HS-5 (cell line): ENCODE measurements around the gene MMD.

ENCODE experiments used
- DNase-seq: peaks from one replicate; pipeline ENCODE4 v3.0.0-alpha.2; 2012; ENCODE audit warnings: low read depth

MMD gene

GRCh38 chr17:55347341-55347740, 74.3 kb downstream of the MMD start:
- DNase-seq = no peak

GRCh38 chr17:55346658-55347057, 75.0 kb downstream of the MMD start:
- DNase-seq = no peak

- DNase-seq = no peak
Observed at GRCh38 chr17:55345132-55345531, 76.5 kb downstream of the MMD start.

- DNase-seq = no peak
Observed at GRCh38 chr17:55344514-55344997, 77.1 kb downstream of the MMD start.

GRCh38 chr17:55343900-55344513, 77.6 kb downstream of the MMD start:
- DNase-seq = no peak

GRCh38 chr17:55342800-55343585, 78.6 kb downstream of the MMD start:
- no peak for DNase-seq
